Measurements from ENCODE around the gene GRIK5.

The GRIK5 gene, protein sequence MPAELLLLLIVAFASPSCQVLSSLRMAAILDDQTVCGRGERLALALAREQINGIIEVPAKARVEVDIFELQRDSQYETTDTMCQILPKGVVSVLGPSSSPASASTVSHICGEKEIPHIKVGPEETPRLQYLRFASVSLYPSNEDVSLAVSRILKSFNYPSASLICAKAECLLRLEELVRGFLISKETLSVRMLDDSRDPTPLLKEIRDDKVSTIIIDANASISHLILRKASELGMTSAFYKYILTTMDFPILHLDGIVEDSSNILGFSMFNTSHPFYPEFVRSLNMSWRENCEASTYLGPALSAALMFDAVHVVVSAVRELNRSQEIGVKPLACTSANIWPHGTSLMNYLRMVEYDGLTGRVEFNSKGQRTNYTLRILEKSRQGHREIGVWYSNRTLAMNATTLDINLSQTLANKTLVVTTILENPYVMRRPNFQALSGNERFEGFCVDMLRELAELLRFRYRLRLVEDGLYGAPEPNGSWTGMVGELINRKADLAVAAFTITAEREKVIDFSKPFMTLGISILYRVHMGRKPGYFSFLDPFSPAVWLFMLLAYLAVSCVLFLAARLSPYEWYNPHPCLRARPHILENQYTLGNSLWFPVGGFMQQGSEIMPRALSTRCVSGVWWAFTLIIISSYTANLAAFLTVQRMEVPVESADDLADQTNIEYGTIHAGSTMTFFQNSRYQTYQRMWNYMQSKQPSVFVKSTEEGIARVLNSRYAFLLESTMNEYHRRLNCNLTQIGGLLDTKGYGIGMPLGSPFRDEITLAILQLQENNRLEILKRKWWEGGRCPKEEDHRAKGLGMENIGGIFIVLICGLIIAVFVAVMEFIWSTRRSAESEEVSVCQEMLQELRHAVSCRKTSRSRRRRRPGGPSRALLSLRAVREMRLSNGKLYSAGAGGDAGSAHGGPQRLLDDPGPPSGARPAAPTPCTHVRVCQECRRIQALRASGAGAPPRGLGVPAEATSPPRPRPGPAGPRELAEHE

DNA sequence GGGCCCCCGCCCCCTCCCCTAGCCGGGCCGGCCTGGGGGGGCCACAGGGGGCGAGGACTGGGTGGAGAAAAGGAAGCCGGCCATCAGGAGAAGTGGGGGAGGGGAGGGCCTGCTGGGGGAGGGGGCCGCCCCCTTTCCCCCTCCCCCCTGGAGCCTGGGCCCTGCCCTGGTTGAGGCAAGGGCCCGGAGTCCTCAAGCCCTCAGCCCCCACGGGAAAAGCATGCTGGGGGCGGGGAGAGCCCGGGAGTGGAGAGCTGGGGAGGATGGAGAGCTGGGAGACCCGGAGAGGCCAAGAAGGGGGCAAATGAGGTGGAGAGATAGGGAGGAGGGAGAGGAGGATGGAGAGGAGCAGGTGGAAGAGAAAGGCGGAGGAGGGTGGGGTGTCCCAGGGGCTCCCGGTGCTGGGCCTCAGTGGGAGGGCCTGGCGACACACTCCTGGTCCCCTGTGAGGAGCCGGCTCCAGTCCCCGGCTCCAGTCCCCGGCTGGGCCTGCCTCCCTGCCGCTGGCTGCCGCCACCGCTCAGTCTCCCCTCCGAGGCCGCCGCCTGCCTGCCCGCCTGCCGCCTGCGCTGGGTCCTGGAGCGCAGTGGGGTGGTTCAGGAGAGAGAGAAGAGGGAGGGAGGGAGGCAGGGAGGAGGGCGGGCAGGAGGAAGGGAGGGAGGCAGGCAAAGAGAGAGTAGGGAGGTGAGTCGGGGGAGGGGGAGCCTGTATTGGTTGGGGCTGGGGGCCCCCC is at the start of gene GRIK5:
Gene GRIK5 (minus strand): TSS at position 588 of the 733 bp plus-strand sequence. CDS start 4,436 bp downstream, outside the sequence.
- no peak for DNase-seq (ENCODE audit: low spot score in 2 of 2)
- no peaks in the 10 kb centered on the region for H3K36me3 ChIP-seq (replicated peaks)
- no peak within 1 kb of the TSS for H3K4me3 ChIP-seq

DNA sequence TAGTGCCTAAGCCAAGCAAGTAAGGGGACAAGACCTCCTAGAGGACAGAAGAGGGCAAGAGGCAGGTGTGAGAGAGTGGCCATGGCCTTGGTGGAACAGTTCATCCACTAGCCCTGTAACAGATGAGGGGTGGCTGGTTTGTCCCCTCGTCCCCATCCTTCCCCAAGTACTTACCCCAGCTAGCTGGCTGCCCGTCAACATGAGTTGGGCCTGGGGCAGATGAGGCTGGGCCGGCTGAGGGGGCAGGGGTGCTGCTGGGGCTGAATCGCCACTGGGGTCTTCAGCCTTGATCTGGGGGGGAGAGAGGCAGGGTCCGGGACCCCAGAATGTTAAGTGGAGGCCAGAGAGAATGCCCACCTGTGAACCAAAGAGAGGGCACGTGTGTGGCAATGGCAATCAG is 47.1 kb upstream of the GRIK5 start:
- no peaks in the 10 kb centered on the region for H3K9me3 ChIP-seq
- DNase-seq (ENCODE audit: low spot score in 2 of 2): no peak
- H3K27me3 ChIP-seq (ENCODE audit: low read depth): no peaks in the 10 kb centered on the region
- H3K4me1 ChIP-seq: peaks cover 5% of the 10 kb centered on the region; the same call in 1 of the 2 replicates
- no peak overlapping the region for H3K4me3 ChIP-seq
- no peaks in the 10 kb centered on the region for H3K36me3 ChIP-seq (replicated peaks)
- in situ Hi-C loops (cut with MboI; ENCODE audit: low sequenced_read_pairs): no loop called here

More for the DNA sequence above, at the start of gene GRIK5:
- in situ Hi-C loops (cut with MboI; ENCODE audit: low sequenced_read_pairs): no loop called here
- peaks cover 5% of the 10 kb centered on the region; the same call in 1 of the 2 replicates for H3K27me3 ChIP-seq (ENCODE audit: low read depth)
- H3K4me1 ChIP-seq: peaks cover 2% of the 10 kb centered on the region
- no peaks in the 10 kb centered on the region for H3K9me3 ChIP-seq

DNA sequence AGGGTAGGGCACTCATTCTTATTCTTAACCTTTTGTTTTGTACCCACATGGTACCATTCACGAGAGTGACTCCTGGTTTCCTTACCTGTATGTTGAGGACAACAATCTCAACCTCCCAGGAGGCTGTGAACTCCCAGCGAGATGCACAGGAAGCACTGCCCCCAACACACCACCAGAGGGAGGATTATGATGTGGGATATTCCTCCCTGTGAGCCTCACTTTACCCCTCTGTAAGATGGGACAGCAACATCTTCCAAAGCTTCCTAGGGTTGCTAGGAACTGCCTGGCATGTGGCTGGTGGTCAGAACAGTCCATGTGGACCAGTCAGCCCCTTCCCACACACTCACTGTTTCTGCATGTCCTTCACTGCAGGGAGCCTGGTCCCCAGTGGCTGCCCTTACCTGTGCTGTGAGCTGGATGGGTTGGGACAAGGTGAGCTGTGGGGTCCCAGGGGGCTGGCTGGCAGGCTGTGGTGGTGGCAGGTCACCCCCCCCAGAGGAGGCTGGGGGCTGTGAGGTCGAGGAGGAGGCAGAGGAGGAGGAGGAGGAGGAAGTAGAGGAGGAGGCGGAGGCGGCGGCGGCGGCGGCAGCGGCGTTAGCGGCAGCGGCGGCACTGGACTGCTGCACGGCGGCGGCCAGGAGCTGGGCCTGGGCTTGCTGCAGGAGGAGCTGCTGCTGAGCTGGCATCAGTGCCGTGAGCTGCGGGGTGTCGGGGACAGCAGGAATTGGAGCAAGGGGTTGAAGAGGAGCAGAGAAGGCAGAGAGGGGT is 46.5 kb upstream of the GRIK5 start:
- DNase-seq (ENCODE audit: low spot score in 2 of 2): no peak
- no peaks in the 10 kb centered on the region for H3K27me3 ChIP-seq (ENCODE audit: low read depth)
- no peaks in the 10 kb centered on the region for H3K36me3 ChIP-seq (replicated peaks)
- peaks cover 5% of the 10 kb centered on the region; the same call in 1 of the 2 replicates for H3K4me1 ChIP-seq
- no peak overlapping the region for H3K4me3 ChIP-seq
- in situ Hi-C loops (cut with MboI; ENCODE audit: low sequenced_read_pairs): no loop called here
- no peaks in the 10 kb centered on the region for H3K9me3 ChIP-seq

DNA sequence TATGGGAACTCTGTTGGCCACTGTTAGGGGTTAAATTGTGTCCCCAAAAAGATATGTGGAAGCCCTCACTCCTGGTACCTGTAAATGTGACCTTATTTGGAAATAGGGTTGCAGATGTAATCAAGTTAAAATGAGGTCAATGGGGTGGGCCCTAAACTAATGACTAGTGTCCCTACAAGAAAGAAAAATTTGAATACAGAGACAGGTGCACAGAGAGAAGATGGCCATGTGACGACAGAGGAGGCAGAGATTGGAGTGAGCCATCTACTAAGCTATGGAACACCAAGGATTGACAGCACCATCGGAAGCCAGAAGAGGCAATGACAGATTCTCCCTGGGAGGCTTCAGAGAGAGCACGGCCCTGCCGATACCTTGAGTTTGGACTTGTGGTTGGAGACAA is 45.7 kb upstream of the GRIK5 start:
- H3K27me3 ChIP-seq (ENCODE audit: low read depth): no peaks in the 10 kb centered on the region
- DNase-seq (ENCODE audit: low spot score in 2 of 2): no peak
- H3K4me3 ChIP-seq: no peak overlapping the region
- no peaks in the 10 kb centered on the region for H3K9me3 ChIP-seq
- peaks cover 3% of the 10 kb centered on the region; the same call in 1 of the 2 replicates for H3K4me1 ChIP-seq
- H3K36me3 ChIP-seq (replicated peaks): no peaks in the 10 kb centered on the region
- in situ Hi-C loops (cut with MboI; ENCODE audit: low sequenced_read_pairs): no loop called here

DNA sequence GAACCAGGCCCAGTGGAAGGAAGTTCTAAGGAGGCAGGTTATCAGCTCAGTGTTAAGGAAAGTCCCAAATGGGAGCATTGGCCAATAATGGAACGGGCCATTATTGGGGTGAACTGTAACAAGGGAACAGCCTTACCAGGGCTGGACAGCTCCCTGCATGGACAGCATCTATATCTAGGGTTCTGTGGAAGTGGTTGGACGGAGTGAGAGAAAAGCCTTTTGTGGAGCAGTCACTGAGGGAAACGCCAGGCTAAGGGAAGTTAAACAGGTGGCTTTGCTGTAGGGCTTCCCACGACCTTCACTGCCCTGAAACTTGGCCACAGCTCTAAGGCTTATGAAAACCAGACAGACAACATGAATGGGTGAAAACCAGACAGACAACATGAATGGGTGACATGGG is 45.2 kb upstream of the GRIK5 start:
- in situ Hi-C loops (cut with MboI; ENCODE audit: low sequenced_read_pairs): no loop called here
- H3K4me3 ChIP-seq: no peak overlapping the region
- H3K9me3 ChIP-seq: no peaks in the 10 kb centered on the region
- no peaks in the 10 kb centered on the region for H3K36me3 ChIP-seq (replicated peaks)
- no peak for DNase-seq (ENCODE audit: low spot score in 2 of 2)
- no peaks in the 10 kb centered on the region for H3K4me1 ChIP-seq
- no peaks in the 10 kb centered on the region for H3K27me3 ChIP-seq (ENCODE audit: low read depth)

DNA sequence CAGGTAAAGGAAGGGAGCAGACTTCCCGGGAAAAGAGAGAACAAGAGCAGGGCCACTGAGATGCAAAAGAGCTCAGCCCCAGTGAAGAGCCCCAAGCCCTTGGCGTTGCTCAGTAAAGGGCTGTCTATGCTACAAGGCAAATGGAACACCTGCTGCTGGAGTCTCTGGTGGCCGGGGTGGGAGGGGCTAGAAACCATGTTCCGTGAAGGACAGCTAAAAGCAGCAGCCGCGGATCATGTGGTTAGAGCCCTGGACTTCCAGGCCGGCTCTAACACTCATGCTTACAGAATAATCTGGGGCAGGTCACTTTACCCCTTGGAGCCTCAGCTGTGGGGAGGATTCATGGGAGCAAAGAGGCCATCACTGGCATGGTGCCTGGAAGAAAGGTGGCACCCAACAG is 44.4 kb upstream of the GRIK5 start:
- H3K4me3 ChIP-seq: no peak overlapping the region
- peak in 1 of 2 experiments; percentile 22 for DNase-seq (ENCODE audit: low spot score in 2 of 2)
- no peaks in the 10 kb centered on the region for H3K4me1 ChIP-seq

DNA sequence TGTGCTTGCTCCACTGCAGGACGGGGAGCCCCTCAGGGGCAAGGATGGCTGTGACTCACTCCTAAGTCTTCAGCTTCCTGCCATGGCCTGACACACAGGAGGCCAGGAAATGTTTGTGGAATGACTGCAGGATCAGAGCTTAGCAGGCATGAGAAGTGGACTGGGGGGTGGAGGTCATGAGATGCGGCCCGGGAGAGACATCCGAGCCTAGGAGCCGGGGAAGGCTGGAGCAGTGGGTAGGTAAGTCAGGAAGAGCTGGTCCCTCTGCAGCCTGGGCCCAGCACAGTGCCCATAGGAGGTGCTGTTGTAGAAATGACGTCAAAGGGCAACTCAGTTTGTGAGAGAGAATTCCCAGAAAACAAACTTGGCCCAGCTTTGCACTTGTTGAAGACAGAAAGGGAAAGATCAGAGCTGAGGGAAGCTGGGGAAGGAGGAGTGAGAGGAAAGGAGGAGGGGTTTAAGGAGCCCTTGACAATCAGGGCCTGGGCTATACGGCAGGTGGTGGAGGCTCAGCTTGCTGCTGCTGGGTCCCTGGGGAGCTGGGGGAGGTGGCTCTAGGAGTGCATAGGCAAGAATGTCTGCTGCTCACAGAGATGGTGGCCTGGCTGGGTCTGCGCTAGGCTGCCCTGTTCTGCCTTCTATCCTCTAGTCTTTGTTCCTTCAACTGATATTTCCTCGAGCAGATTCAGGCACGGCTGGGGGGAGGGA is 43.8 kb upstream of the GRIK5 start:
- peak in 1 of 2 experiments; percentile 68 for DNase-seq (ENCODE audit: low spot score in 2 of 2)
- H3K9me3 ChIP-seq: no peaks in the 10 kb centered on the region
- H3K4me3 ChIP-seq: no peak overlapping the region
- H3K4me1 ChIP-seq: no peaks in the 10 kb centered on the region
- in situ Hi-C loops (cut with MboI; ENCODE audit: low sequenced_read_pairs): no loop called here
- H3K36me3 ChIP-seq (replicated peaks): no peaks in the 10 kb centered on the region
- H3K27me3 ChIP-seq (ENCODE audit: low read depth): no peaks in the 10 kb centered on the region

More for the DNA sequence above, 44.4 kb upstream of the GRIK5 start:
- Histone ChIP-seq H3K36me3 (replicated peaks) (no peaks in the 10 kb centered on the region), H3K9me3 (no peaks in the 10 kb centered on the region), H3K27me3 (ENCODE audit: low read depth) (no peaks in the 10 kb centered on the region)
- in situ Hi-C loops (cut with MboI; ENCODE audit: low sequenced_read_pairs): no loop called here

DNA sequence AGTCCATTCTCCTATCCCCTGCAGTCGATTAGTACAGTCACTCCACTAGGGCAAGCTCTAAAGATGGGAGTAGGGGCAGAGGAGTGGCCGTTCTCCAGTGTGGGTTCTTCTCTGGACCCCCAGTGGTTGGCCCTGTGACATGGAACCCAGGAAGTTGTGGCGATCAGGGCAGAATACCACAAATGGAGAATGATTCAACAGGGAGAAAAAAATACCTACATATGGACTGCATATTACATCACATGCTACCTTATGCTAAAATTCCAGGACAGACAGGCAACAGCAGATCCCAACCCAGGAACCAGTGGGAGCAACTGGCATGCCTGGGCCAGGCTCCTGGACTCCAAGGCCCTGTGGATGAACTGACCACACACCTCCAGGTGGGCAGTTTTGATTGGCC is 41.8 kb upstream of the GRIK5 start:
- Histone ChIP-seq H3K4me1 (no peaks in the 10 kb centered on the region), H3K36me3 (replicated peaks) (no peaks in the 10 kb centered on the region), H3K9me3 (no peaks in the 10 kb centered on the region), H3K27me3 (ENCODE audit: low read depth) (peaks cover 4% of the 10 kb centered on the region; the same call in 1 of the 2 replicates), H3K4me3 (no peak overlapping the region)
- DNase-seq (ENCODE audit: low spot score in 2 of 2): no peak
- in situ Hi-C loops (cut with MboI; ENCODE audit: low sequenced_read_pairs): no loop called here

DNA sequence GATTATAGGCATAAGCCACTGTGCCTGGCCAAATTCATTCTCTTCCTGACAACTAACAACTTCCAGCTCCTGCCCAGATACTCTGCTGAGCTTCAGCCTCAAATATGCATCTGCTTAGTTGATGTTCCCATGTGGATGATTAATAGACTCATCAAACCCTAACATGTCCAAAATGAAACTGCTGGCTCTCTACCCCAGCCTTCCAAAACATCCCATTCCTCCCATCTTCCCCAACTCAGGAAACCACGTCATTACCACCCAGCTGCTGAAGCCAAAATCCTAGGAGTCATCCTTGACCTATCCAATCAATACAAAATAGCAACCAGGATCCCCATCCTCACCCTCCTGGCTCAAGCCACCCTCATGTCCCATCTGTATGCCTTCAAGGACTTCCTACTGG is 41.4 kb upstream of the GRIK5 start:
- Histone ChIP-seq H3K36me3 (replicated peaks) (no peaks in the 10 kb centered on the region), H3K27me3 (ENCODE audit: low read depth) (peaks cover 5% of the 10 kb centered on the region), H3K9me3 (no peaks in the 10 kb centered on the region), H3K4me3 (no peak overlapping the region), H3K4me1 (no peaks in the 10 kb centered on the region)
- in situ Hi-C loops (cut with MboI; ENCODE audit: low sequenced_read_pairs): no loop called here
- DNase-seq (ENCODE audit: low spot score in 2 of 2): no peak

DNA sequence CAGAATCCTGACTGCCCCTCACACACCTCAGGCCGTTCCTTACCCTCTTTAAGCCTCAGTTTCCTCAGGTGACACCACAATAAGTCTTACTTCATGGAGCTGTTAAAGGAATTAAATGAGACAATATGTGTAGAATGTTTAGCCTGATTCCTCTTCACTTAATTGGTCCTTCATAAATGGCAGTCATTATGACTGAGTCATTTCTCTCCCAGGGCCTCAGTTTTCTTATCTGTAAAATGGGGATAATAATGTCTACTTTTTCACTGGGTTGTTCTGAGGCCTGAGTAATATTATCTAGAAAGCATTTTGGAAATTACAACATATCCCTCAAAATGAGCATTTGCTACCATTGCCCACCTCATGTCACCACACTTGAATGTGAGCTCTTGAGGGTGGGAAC is 40.7 kb upstream of the GRIK5 start:
- Histone ChIP-seq H3K36me3 (replicated peaks) (no peaks in the 10 kb centered on the region), H3K9me3 (no peaks in the 10 kb centered on the region), H3K27me3 (ENCODE audit: low read depth) (peaks cover 10% of the 10 kb centered on the region), H3K4me1 (no peaks in the 10 kb centered on the region), H3K4me3 (no peak overlapping the region)
- no peak for DNase-seq (ENCODE audit: low spot score in 2 of 2)
- in situ Hi-C loops (cut with MboI; ENCODE audit: low sequenced_read_pairs): no loop called here

DNA sequence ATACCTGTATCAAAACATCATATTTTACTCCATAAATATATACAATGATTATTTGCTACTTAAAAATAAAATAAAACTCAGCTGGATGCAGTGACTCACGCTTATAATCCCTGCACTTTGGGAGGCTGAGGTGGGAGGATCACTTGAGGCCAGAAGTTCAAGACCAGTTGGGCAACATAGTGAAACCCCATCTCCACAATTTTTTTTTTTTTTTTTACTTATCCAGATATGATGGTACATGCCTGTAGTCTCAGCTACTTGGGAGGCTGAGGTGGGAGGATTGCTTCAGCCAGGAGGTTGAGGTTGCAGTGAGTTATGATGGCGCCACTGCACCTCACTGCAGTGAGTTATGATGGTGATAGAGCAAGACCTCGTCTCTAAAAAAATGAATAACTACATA is 39.9 kb upstream of the GRIK5 start:
- Histone ChIP-seq H3K27me3 (ENCODE audit: low read depth) (peaks cover 17% of the 10 kb centered on the region), H3K4me1 (no peaks in the 10 kb centered on the region), H3K36me3 (replicated peaks) (no peaks in the 10 kb centered on the region), H3K9me3 (no peaks in the 10 kb centered on the region), H3K4me3 (no peak overlapping the region)
- no peak for DNase-seq (ENCODE audit: low spot score in 2 of 2)
- in situ Hi-C loops (cut with MboI; ENCODE audit: low sequenced_read_pairs): loop anchor here (10.0 kb wide), 1 partner anchor 295 kb away; no protein-coding TSS in a partner anchor
